Keratinocyte (primary cell): Measurements from ENCODE around the gene BANF2. TPM values are rescaled to one million over a fixed set of nuclear protein-coding genes. Genes with fewer than 3 reads are reported as not detected.

Experiments used
- DNase-seq: peaks from one replicate; pipeline ENCODE4 v3.0.0-alpha.2; 2011; ENCODE audit warnings: low read depth, missing footprints, low spot score
- FAIRE-seq: peaks from 2 replicates; lab custom pipeline; 2011; peaks lifted over from hg19 to GRCh38; lab: Jason Lieb, UNC
- H2AFZ ChIP-seq: 2 replicates; pipeline ENCODE4 v1.6.0; 2012; ENCODE audit warnings: low read length, control low read depth, inconsistent platforms; ENCODE audit not compliant: control insufficient read depth
- H3K27ac ChIP-seq: 2 replicates; pipeline ENCODE4 v1.5.1; 2011; ENCODE audit warnings: low read length; ENCODE audit not compliant: control insufficient read depth, insufficient read depth
- H3K27me3 ChIP-seq: 3 replicates; pipeline ENCODE4 v1.6.0; 2011; ENCODE audit warnings: low read length; ENCODE audit not compliant: control insufficient read depth, insufficient read depth; ENCODE audit errors: extremely low read depth
- H3K36me3 ChIP-seq, 2 experiments: 2 replicates in 1 of 2; 3 replicates in 1 of 2; pipeline ENCODE4 v1.5.1; 2011; ENCODE audit warnings: low read length in 2 of 2, mild to moderate bottlenecking in 1 of 2; ENCODE audit not compliant: control insufficient read depth in 2 of 2, insufficient read depth in 2 of 2; ENCODE audit errors: extremely low read depth in 1 of 2
- H3K4me1 ChIP-seq: 3 replicates; pipeline ENCODE4 v1.5.1; 2011; ENCODE audit warnings: low read length; ENCODE audit not compliant: control insufficient read depth, insufficient read depth; ENCODE audit errors: extremely low read depth
- H3K4me2 ChIP-seq: 3 replicates; pipeline ENCODE4 v1.6.0; 2011; ENCODE audit warnings: low read depth, low read length; ENCODE audit not compliant: control insufficient read depth, insufficient read depth; ENCODE audit errors: extremely low read depth
- H3K4me3 ChIP-seq, 3 experiments: fragments of 200-600 bp in 1 of 3; sonication (generic) in 1 of 3; 2 replicates in 2 of 3; 3 replicates in 1 of 3; pipeline ENCODE4 v1.5.1; 2011 to 2016; ENCODE audit warnings: low read length in 3 of 3, mild to moderate bottlenecking in 3 of 3, control low read depth in 2 of 3, inconsistent platforms in 1 of 3, low read depth in 1 of 3, mixed read lengths in 1 of 3, mixed run types in 1 of 3, moderate library complexity in 1 of 3; ENCODE audit not compliant: control insufficient read depth in 2 of 3, insufficient read depth in 2 of 3; ENCODE audit errors: extremely low read depth in 1 of 3
- H3K79me2 ChIP-seq: 2 replicates; pipeline ENCODE4 v1.6.0; 2012; ENCODE audit warnings: low read length; ENCODE audit not compliant: control insufficient read depth, insufficient read depth
- H3K9ac ChIP-seq: 3 replicates; pipeline ENCODE4 v1.6.0; 2011; ENCODE audit warnings: low read length; ENCODE audit not compliant: control insufficient read depth, insufficient read depth; ENCODE audit errors: extremely low read depth
- H3K9me1 ChIP-seq: 3 replicates; pipeline ENCODE4 v1.6.0; 2011; ENCODE audit warnings: low read length; ENCODE audit not compliant: control insufficient read depth, insufficient read depth; ENCODE audit errors: extremely low read depth
- H3K9me3 ChIP-seq: 2 replicates; pipeline ENCODE4 v1.5.1; 2012; ENCODE audit warnings: low read depth, low read length; ENCODE audit not compliant: control insufficient read depth
- H4K20me1 ChIP-seq: 3 replicates; pipeline ENCODE4 v1.6.0; 2011; ENCODE audit warnings: low read length; ENCODE audit not compliant: control insufficient read depth, insufficient read depth; ENCODE audit errors: extremely low read depth
- EZH2 ChIP-seq: IDR thresholded peaks from one replicate; pipeline ENCODE4 v1.6.1; 2012; ENCODE audit warnings: inconsistent platforms, mild to moderate bottlenecking, low read length, moderate library complexity
- dilution Hi-C: fragments of 300-500 bp; cut with MboI; formaldehyde crosslinking; loops from one replicate; pipeline ENCODE4 v1.7.0; 2020; ENCODE audit warnings: low sequenced_read_pairs; ENCODE audit not compliant: extremely low pct_ligation_motif_present
- polyA plus RNA-seq, 5 experiments: library from polyadenylated mRNA; depleted of rRNA in 3 of 5; stranded (reverse) in 3 of 5; stranded (forward) in 1 of 5; unstranded in 1 of 5; fragments of >200 nt; gene quantifications; 1 replicate in 1 of 5; 2 replicates in 3 of 5; 3 replicates in 1 of 5; pipeline versions ENCODE4 v1.2.1 to v1.2.3, GENCODE V29; 2011 to 2012; ENCODE audit warnings: missing spikeins in 2 of 5, low read depth in 1 of 5, low replicate concordance in 1 of 5
- TF ChIP-seq, protein P1 (sequence below), 3 experiments: IDR thresholded peaks in 1 of 3; conservative IDR thresholded peaks in 1 of 3; optimal IDR thresholded peaks in 1 of 3; 2 replicates in 2 of 3; 3 replicates in 1 of 3; pipeline versions ENCODE3 to v1.5.1; 2011; ENCODE audit warnings: low read length in 3 of 3, mild to moderate bottlenecking in 3 of 3, moderate library complexity in 2 of 3, control low read depth in 1 of 3, inconsistent platforms in 1 of 3; ENCODE audit not compliant: insufficient read depth in 2 of 3; ENCODE audit errors: extremely low read depth in 1 of 3

The BANF2 gene
- polyA plus RNA-seq, 1 donor (not counting 4 experiments of a cell fraction or from before 2014, with no cell fraction given): not detected

DNA sequence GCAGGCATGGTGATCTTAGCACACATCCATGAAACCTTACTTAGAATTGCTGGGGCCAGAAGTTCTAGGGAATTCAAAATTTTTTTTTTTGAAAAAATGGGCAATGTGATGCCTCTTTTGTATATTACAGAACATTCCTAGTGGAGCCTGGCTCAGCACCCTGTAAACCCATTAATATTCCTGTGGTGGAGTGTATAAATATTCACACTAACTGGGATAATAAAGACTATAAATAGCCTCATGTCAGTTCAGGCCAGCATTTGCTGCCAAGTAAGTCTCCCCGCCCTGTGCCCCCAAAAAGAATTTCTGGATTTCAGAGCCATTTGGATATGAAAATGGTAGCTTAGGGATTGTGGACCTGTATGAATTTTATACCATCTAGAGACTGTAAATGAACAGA, 14.8 kb downstream of the BANF2 start:
- no peaks in the 10 kb centered on the region for H3K36me3 ChIP-seq
- no peaks in the 10 kb centered on the region for H3K79me2 ChIP-seq
- DNase-seq: no peak
- H3K4me2 ChIP-seq: no peak overlapping the region
- no peaks in the 10 kb centered on the region for H3K9me3 ChIP-seq
- H3K27me3 ChIP-seq: peaks cover 3% of the 10 kb centered on the region
- no peaks in the 10 kb centered on the region for H4K20me1 ChIP-seq
- no peak for FAIRE-seq
- dilution Hi-C loops: no loop called here
- H3K9me1 ChIP-seq: no peaks in the 10 kb centered on the region
- H3K4me3 ChIP-seq: no peak overlapping the region
- TF ChIP-seq, protein P1, sequence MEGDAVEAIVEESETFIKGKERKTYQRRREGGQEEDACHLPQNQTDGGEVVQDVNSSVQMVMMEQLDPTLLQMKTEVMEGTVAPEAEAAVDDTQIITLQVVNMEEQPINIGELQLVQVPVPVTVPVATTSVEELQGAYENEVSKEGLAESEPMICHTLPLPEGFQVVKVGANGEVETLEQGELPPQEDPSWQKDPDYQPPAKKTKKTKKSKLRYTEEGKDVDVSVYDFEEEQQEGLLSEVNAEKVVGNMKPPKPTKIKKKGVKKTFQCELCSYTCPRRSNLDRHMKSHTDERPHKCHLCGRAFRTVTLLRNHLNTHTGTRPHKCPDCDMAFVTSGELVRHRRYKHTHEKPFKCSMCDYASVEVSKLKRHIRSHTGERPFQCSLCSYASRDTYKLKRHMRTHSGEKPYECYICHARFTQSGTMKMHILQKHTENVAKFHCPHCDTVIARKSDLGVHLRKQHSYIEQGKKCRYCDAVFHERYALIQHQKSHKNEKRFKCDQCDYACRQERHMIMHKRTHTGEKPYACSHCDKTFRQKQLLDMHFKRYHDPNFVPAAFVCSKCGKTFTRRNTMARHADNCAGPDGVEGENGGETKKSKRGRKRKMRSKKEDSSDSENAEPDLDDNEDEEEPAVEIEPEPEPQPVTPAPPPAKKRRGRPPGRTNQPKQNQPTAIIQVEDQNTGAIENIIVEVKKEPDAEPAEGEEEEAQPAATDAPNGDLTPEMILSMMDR (optimal IDR thresholded peaks at IDR 0.05 in 1 of 3, IDR thresholded peaks at IDR 0.05 in 1 of 3, conservative IDR thresholded peaks at IDR 0.05 in 1 of 3; ENCODE audit: extremely low read depth in 1 of 3, insufficient read depth in 2 of 3, low read length in 3 of 3): no peak
- no peak for TF ChIP-seq EZH2
- H3K27ac ChIP-seq: no peak overlapping the region
- no peak overlapping the region for H2AFZ ChIP-seq
- no peaks in the 10 kb centered on the region for H3K4me1 ChIP-seq
- no peak overlapping the region for H3K9ac ChIP-seq

DNA sequence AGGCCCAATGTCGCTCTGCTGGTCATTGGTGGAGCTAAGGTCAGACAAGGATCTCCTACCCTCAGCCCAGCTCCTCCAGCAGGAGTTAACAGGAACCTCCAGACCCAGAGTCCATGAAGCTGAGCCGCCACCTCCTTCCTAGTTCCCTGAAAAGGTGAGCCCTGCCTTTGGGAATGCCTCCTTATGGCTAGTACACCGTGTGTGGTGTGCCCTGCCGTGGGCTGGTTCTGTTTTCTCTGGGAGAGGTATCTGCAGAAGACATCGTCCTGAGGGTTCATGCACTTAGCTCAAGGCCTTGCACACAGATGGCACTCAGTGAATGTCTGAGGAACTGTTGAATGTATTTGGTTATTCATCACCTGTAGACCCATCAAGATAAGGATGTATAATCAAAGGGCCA, 15.3 kb downstream of the BANF2 start:
- no peak for TF ChIP-seq EZH2
- TF ChIP-seq, protein P1 (optimal IDR thresholded peaks at IDR 0.05 in 1 of 3, IDR thresholded peaks at IDR 0.05 in 1 of 3, conservative IDR thresholded peaks at IDR 0.05 in 1 of 3; ENCODE audit: extremely low read depth in 1 of 3, insufficient read depth in 2 of 3, low read length in 3 of 3): no peak
- no peaks in the 10 kb centered on the region for H3K79me2 ChIP-seq
- no peaks in the 10 kb centered on the region for H3K36me3 ChIP-seq
- no peak overlapping the region for H3K4me3 ChIP-seq
- H2AFZ ChIP-seq: no peak overlapping the region
- H3K9me1 ChIP-seq: no peaks in the 10 kb centered on the region
- no peaks in the 10 kb centered on the region for H4K20me1 ChIP-seq
- no peak overlapping the region for H3K4me2 ChIP-seq
- H3K9me3 ChIP-seq: no peaks in the 10 kb centered on the region
- DNase-seq (no peak), FAIRE-seq (no peak)
- dilution Hi-C loops: no loop called here
- H3K4me1 ChIP-seq: no peaks in the 10 kb centered on the region
- no peak overlapping the region for H3K9ac ChIP-seq
- peaks cover 3% of the 10 kb centered on the region for H3K27me3 ChIP-seq
- H3K27ac ChIP-seq: no peak overlapping the region
